ENCODE data around the gene PCSK5.

DNA sequence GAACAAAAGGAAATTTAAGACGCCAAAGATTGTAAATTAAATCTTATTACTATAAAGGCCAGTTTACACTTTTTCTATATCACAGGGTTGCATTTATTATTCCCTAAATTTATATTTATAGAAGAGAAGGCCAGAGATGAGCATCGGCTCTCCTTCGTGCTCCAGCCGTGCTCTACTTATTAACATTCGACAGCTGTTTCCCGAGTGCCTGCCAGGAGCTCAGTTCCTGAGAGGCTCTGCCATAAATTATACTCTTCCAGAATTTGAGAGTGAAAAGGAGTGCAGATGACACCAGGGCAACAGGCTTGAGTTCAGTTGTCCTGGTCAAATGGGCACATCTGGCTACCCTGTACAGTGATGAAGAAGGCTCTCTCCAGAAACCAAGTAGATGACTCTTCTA lies 70.1 kb downstream of the PCSK5 start:
- TF ChIP-seq, protein P1, sequence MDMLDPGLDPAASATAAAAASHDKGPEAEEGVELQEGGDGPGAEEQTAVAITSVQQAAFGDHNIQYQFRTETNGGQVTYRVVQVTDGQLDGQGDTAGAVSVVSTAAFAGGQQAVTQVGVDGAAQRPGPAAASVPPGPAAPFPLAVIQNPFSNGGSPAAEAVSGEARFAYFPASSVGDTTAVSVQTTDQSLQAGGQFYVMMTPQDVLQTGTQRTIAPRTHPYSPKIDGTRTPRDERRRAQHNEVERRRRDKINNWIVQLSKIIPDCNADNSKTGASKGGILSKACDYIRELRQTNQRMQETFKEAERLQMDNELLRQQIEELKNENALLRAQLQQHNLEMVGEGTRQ (IDR thresholded peaks at IDR 0.05; ENCODE audit: low read length) = no peak
- no peak for TF ChIP-seq JUN (IDR thresholded peaks at IDR 0.05; ENCODE audit: low read depth, low read length)
- TF ChIP-seq, protein P2, sequence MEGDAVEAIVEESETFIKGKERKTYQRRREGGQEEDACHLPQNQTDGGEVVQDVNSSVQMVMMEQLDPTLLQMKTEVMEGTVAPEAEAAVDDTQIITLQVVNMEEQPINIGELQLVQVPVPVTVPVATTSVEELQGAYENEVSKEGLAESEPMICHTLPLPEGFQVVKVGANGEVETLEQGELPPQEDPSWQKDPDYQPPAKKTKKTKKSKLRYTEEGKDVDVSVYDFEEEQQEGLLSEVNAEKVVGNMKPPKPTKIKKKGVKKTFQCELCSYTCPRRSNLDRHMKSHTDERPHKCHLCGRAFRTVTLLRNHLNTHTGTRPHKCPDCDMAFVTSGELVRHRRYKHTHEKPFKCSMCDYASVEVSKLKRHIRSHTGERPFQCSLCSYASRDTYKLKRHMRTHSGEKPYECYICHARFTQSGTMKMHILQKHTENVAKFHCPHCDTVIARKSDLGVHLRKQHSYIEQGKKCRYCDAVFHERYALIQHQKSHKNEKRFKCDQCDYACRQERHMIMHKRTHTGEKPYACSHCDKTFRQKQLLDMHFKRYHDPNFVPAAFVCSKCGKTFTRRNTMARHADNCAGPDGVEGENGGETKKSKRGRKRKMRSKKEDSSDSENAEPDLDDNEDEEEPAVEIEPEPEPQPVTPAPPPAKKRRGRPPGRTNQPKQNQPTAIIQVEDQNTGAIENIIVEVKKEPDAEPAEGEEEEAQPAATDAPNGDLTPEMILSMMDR (IDR thresholded peaks at IDR 0.05; ENCODE audit: control extremely low read depth in 1 of 3, insufficient read depth in 1 of 3, low read depth in 1 of 3, low read length in 3 of 3) = no peak
- no peak for TF ChIP-seq EZH2 (IDR thresholded peaks at IDR 0.05; ENCODE audit: low read depth, low read length, severe bottlenecking)
- TF ChIP-seq RAD21 (IDR thresholded peaks at IDR 0.05 in 1 of 2, conservative IDR thresholded peaks at IDR 0.05 in 1 of 2; ENCODE audit: low read depth in 2 of 2, low read length in 2 of 2) = no peak
- TF ChIP-seq SIN3A (conservative IDR thresholded peaks at IDR 0.05 in 1 of 2, IDR thresholded peaks at IDR 0.05 in 1 of 2; ENCODE audit: low read depth in 1 of 2, low read length in 2 of 2) = no peak
- TF ChIP-seq CREB1 (IDR thresholded peaks at IDR 0.05) = no peak
- no peak for TF ChIP-seq POLR2A (IDR thresholded peaks at IDR 0.05; ENCODE audit: control extremely low read depth in 1 of 2, low read depth in 2 of 2, low read length in 2 of 2)
- no peak for TF ChIP-seq RNF2 (IDR thresholded peaks at IDR 0.05; ENCODE audit: borderline replicate concordance, low read depth, low read length, missing control alignments, poor library complexity, severe bottlenecking)
- no peak for TF ChIP-seq JUND (IDR thresholded peaks at IDR 0.05; ENCODE audit: low read length)
- no peak for TF ChIP-seq MAX (IDR thresholded peaks at IDR 0.05)
- TF ChIP-seq TAF1 (IDR thresholded peaks at IDR 0.05; ENCODE audit: low read depth, low read length) = no peak
